GM12878 (cell line): Measurements from ENCODE around the gene ACTR1A. TPM values are rescaled to one million over a fixed set of nuclear protein-coding genes. Genes with fewer than 3 reads are reported as not detected.

ENCODE experiments used
- ATAC-seq: fragments of 200-7000 bp; cut with Tn5 transposase; 3 replicates; pipeline ENCODE4 v1.9.1; 2020; ENCODE audit warnings: mild to moderate bottlenecking, moderate library complexity
- BruUV-seq: library from RNA; stranded (reverse); fragments of 400-500 nt; replicated peaks from 2 replicates; lab custom pipeline; 2021; lab: Mats Ljungman, UMichigan
- CTCF ChIA-PET: fragments of 300-600 bp; sonication (Branson Sonifier 250); formaldehyde crosslinking; extraction: SDS; loops from one replicate; lab custom pipeline; 2021; ENCODE audit warnings: inconsistent platforms; lab: Yijun Ruan, JAX
- POLR2A ChIA-PET: fragments of 350-600 bp; formaldehyde crosslinking; extraction: SDS; loops from one replicate; lab custom pipeline; 2021; ENCODE audit warnings: inconsistent platforms; lab: Charles Lee
- RAD21 ChIA-PET: fragments of 300-600 bp; sonication (Branson Sonifier 250); formaldehyde crosslinking; loops from one replicate; lab custom pipeline; 2023; ENCODE audit warnings: antibody characterized with exemption; ENCODE audit not compliant: unreplicated experiment; lab: Charles Lee
- SMC1A ChIA-PET: fragments of 300-600 bp; sonication (Branson Sonifier 250); formaldehyde crosslinking; loops from one replicate; lab custom pipeline; 2023; ENCODE audit not compliant: unreplicated experiment, uncharacterized antibody; lab: Charles Lee
- DNase-seq: peaks from one replicate; pipeline ENCODE4 v3.0.0-alpha.2; 2011; ENCODE audit warnings: low read depth, low spot score
- FAIRE-seq: peaks from 3 replicates; lab custom pipeline; 2011; peaks lifted over from hg19 to GRCh38; lab: Jason Lieb, UNC
- H2AFZ ChIP-seq: 2 replicates; pipeline ENCODE4 v1.6.0; 2011; ENCODE audit warnings: low read depth, low read length, control low read depth; ENCODE audit not compliant: control insufficient read depth
- H3K27ac ChIP-seq: 2 replicates; pipeline ENCODE4 v1.5.1; 2011; ENCODE audit warnings: control low read depth; ENCODE audit not compliant: control insufficient read depth, insufficient read depth
- H3K27me3 ChIP-seq, 2 experiments: replicated peaks in 1 of 2; 2 replicates each; pipeline versions ENCODE4 v1.6.0 to v1.6.1; 2011; ENCODE audit warnings: low read length in 1 of 2; ENCODE audit not compliant: control insufficient read depth in 2 of 2, insufficient read depth in 2 of 2
- H3K36me3 ChIP-seq, 2 experiments: 2 replicates each; pipeline ENCODE4 v1.5.1; 2011; ENCODE audit warnings: low read length in 1 of 2; ENCODE audit not compliant: control insufficient read depth in 2 of 2, insufficient read depth in 2 of 2
- H3K4me1 ChIP-seq: 2 replicates; pipeline ENCODE4 v1.6.1; 2011; ENCODE audit warnings: mild to moderate bottlenecking, low read length, moderate library complexity, mixed read lengths; ENCODE audit not compliant: control insufficient read depth, insufficient read depth
- H3K4me2 ChIP-seq: 2 replicates; pipeline ENCODE4 v1.6.0; 2011; ENCODE audit warnings: control low read depth; ENCODE audit not compliant: control insufficient read depth, insufficient read depth
- H3K4me3 ChIP-seq: fragments of 200-600 bp; sonication (generic); 2 replicates; pipeline ENCODE4 v1.5.1; 2016
- H3K79me2 ChIP-seq: 2 replicates; pipeline ENCODE4 v1.6.0; 2011; ENCODE audit warnings: low read length; ENCODE audit not compliant: control insufficient read depth, insufficient read depth
- H3K9ac ChIP-seq: 2 replicates; pipeline ENCODE4 v1.8.0; 2011; ENCODE audit warnings: low read length, control low read depth, mixed read lengths; ENCODE audit not compliant: control insufficient read depth, insufficient read depth
- H3K9me3 ChIP-seq: replicated peaks from 3 replicates; pipeline ENCODE4 v1.5.1; 2011; ENCODE audit warnings: mild to moderate bottlenecking, low read length; ENCODE audit not compliant: control insufficient read depth, insufficient read depth
- H4K20me1 ChIP-seq: 2 replicates; pipeline ENCODE4 v1.6.0; 2011; ENCODE audit not compliant: control insufficient read depth, insufficient read depth
- ATF3 ChIP-seq: IDR thresholded peaks from 2 replicates; pipeline ENCODE4 v1.6.1; 2011; ENCODE audit warnings: low read depth, mild to moderate bottlenecking, low read length, moderate library complexity, borderline replicate concordance; ENCODE audit errors: extremely low read depth
- CBFB ChIP-seq: IDR thresholded peaks from 2 replicates; pipeline ENCODE4 v1.6.1; 2016; ENCODE audit warnings: antibody characterized with exemption, low read depth
- CBX5 ChIP-seq: sonication (generic); IDR thresholded peaks from 2 replicates; pipeline ENCODE4 v1.6.1; 2016; ENCODE audit warnings: low read depth, moderate library complexity, mild to moderate bottlenecking, inconsistent platforms
- ESRRA ChIP-seq: IDR thresholded peaks from 2 replicates; pipeline ENCODE4 v1.6.1; 2012; ENCODE audit warnings: mild to moderate bottlenecking, low read length, improper control_type of control experiment
- FOXM1 ChIP-seq: IDR thresholded peaks from 2 replicates; pipeline ENCODE4 v1.6.1; 2012; ENCODE audit warnings: low read depth, mild to moderate bottlenecking, inconsistent platforms, low read length, moderate library complexity
- JUND ChIP-seq: IDR thresholded peaks from 2 replicates; pipeline ENCODE4 v1.6.1; 2012; ENCODE audit warnings: low read depth, mild to moderate bottlenecking, low read length, improper control_type of control experiment, moderate library complexity
- ZNF384 ChIP-seq: IDR thresholded peaks from 2 replicates; pipeline ENCODE4 v1.6.1; 2012; ENCODE audit warnings: low read depth, mild to moderate bottlenecking, low read length, improper control_type of control experiment, borderline replicate concordance
- WGBS: methylation state at CpG from one replicate; pipeline ENCODE4 v1.1.6; 2016; ENCODE audit warnings: low lambda C conversion rate; ENCODE audit not compliant: insufficient replicate concordance, insufficient coverage; ENCODE audit errors: missing lambda C conversion rate; 5-methylcytosine and 5-hydroxymethylcytosine counted together
- in situ Hi-C: fragments of 300-500 bp; cut with MboI; formaldehyde crosslinking; loops from 9 replicates; pipeline ENCODE4 v1.14.3; 2018; ENCODE audit warnings: mixed read lengths
- intact Hi-C: fragments of 100-400 bp; cut with micrococcal nuclease; formaldehyde crosslinking; loops from one replicate; pipeline ENCODE4 v1.14.2; 2022; ENCODE audit not compliant: unreplicated experiment
- polyA plus RNA-seq, 11 experiments: library from polyadenylated mRNA; depleted of rRNA in 4 of 11; unstranded in 6 of 11; stranded (reverse) in 5 of 11; fragments of >200 nt; fragmentation: Nextera tagmentation in 4 of 11; fragmentation: Illumina TruSeq in 1 of 11; extraction: Ambion mirVana in 4 of 11; extraction: Trizol in 1 of 11; gene quantifications; 1 replicate in 1 of 11; 2 replicates in 10 of 11; pipeline versions ENCODE4 v1.2.1 to v1.2.3, GENCODE V29; 2011 to 2016; ENCODE audit warnings: inconsistent platforms in 2 of 11, missing spikeins in 2 of 11, low read depth in 1 of 11
- total RNA-seq, 4 experiments: library from RNA; depleted of rRNA in 3 of 4; stranded (reverse); fragments of >200 nt in 3 of 4; fragmentation: Illumina TruSeq in 1 of 4; extraction: Trizol in 1 of 4; gene quantifications; 2 replicates each; pipeline versions ENCODE4 v1.2.1 to v1.2.3, GENCODE V29; 2013 to 2021
- TF ChIP-seq, protein P1 (sequence below): fragments of 450-650 bp; IDR thresholded peaks from 2 replicates; pipeline ENCODE4 v1.6.1; 2017; ENCODE audit warnings: mild to moderate bottlenecking

ACTR1A gene
- total and polyA plus RNA-seq, 10 of the 15 experiments (the other 5 are each of a cell fraction or from before 2014, with no cell fraction given) = 43.0 to 110 (median 78.9) TPM

GRCh38 chr10:102527546-102527945, 25.0 kb upstream of the ACTR1A start:
- 0 out of 2 replicates have a peak, but pooled peaks cover 2% of the 10 kb centered on the region for H3K4me1 ChIP-seq
- WGBS = 97% methylated on average over 2 of the region's 2 CpGs
- CTCF ChIA-PET = interaction anchor here (0.6 to 0.8 kb wide), 2 partner anchors 13 to 125 kb away, joined by 3 read pairs; no protein-coding TSS in a partner anchor
- ATAC-seq (no peak), DNase-seq (no peak), FAIRE-seq (no peak)
- H3K9me3 ChIP-seq = no peaks in the 10 kb centered on the region
- intact Hi-C loops = no loop called here
- BruUV-seq = no TSS peak
- H3K36me3 ChIP-seq = peaks cover 0 to 3% of the 10 kb centered on the region in 2 experiments; a peak in 1 of 4 replicates
- H3K9ac ChIP-seq = no peak overlapping the region
- H2AFZ ChIP-seq = no peak overlapping the region
- H3K4me3 ChIP-seq = no peak overlapping the region
- SMC1A ChIA-PET = no interaction called here
- no peaks in the 10 kb centered on the region for H4K20me1 ChIP-seq
- no peak overlapping the region for H3K27ac ChIP-seq
- H3K4me2 ChIP-seq = no peak overlapping the region
- H3K79me2 ChIP-seq = no peaks in the 10 kb centered on the region
- POLR2A ChIA-PET = interaction anchor here (0.6 to 0.7 kb wide), 2 partner anchors 21 to 130 kb away, joined by 3 to 4 read pairs; no protein-coding TSS in a partner anchor
- TF ChIP-seq FOXM1 (no peak), ESRRA (no peak), JUND (no peak), CBX5 (no peak), ZNF384 (no peak), CBFB (no peak), ATF3 (no peak)
- TF ChIP-seq, protein P1, sequence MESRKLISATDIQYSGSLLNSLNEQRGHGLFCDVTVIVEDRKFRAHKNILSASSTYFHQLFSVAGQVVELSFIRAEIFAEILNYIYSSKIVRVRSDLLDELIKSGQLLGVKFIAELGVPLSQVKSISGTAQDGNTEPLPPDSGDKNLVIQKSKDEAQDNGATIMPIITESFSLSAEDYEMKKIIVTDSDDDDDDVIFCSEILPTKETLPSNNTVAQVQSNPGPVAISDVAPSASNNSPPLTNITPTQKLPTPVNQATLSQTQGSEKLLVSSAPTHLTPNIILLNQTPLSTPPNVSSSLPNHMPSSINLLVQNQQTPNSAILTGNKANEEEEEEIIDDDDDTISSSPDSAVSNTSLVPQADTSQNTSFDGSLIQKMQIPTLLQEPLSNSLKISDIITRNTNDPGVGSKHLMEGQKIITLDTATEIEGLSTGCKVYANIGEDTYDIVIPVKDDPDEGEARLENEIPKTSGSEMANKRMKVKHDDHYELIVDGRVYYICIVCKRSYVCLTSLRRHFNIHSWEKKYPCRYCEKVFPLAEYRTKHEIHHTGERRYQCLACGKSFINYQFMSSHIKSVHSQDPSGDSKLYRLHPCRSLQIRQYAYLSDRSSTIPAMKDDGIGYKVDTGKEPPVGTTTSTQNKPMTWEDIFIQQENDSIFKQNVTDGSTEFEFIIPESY = no peak
- TF ChIP-seq, all 136 proteins: peak for 0
- H3K27me3 ChIP-seq = no peaks in the 10 kb centered on the region
- in situ Hi-C loops = no loop called here
- RAD21 ChIA-PET = no interaction called here
